ENCODE results near the gene BCAS1. TPM values are rescaled to one million over a fixed set of nuclear protein-coding genes. Genes with fewer than 3 reads are reported as not detected.

BCAS1 gene
- total RNA-seq, 1 experiment from 2014 or later, result 3.1 TPM

DNA sequence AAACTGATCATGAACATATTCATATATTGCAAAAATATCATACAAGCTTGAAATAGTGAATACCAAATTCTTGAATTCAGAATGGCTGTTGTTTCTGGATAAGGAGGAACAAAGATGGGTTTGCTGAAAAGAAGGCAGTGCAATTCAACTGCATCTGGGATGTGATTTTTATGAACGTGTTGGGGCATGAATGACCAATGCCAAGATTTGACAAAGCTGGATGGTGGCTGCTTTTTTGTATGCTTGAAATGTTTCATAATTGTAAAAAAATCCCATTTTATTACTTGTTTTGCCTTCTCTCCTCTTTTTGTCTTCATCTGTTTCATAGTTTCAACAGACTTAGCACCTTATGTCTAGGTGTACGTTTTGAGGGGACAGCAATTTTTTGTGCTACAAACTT is 36.8 kb upstream of the BCAS1 start:
- no peak overlapping the region for H3K4me3 ChIP-seq (ENCODE audit: low read depth in 2 of 2, low read length in 2 of 2)
- ChIA-PET POLR2A (no interaction called here), CTCF (interaction anchor here (0.6 kb wide), 1 partner anchor 553 kb away, joined by 3 read pairs; no protein-coding TSS in a partner anchor)
- BruUV-seq (replicated peaks), result no TSS peak
- H3K36me3 ChIP-seq (ENCODE audit: control insufficient read depth, insufficient read depth, low read length), result no peaks in the 10 kb centered on the region
- no peaks in the 10 kb centered on the region for H3K4me1 ChIP-seq (ENCODE audit: control insufficient read depth, insufficient read depth, low read length)
- intact Hi-C loops (cut with micrococcal nuclease; ENCODE audit: unreplicated experiment) (no loop called here), in situ Hi-C loops (cut with HindIII; ENCODE audit: low pct_unique_long_range_greater_than_20kb, low sequenced_read_pairs) (no loop called here)
- DNase-seq (ENCODE audit: low read depth, low spot score), result no peak
- no peaks in the 10 kb centered on the region for H3K9me3 ChIP-seq (ENCODE audit: control insufficient read depth, insufficient read depth, low read depth, low read length)
- 0 out of 2 replicates have a peak overlapping the region, but pooled peaks have one; percentile 4 for H3K27ac ChIP-seq (ENCODE audit: low read length)
- H3K27me3 ChIP-seq (ENCODE audit: control insufficient read depth, insufficient read depth, low read length), result no peaks in the 10 kb centered on the region
- ATAC-seq, result no peak
- TF ChIP-seq, protein P1, sequence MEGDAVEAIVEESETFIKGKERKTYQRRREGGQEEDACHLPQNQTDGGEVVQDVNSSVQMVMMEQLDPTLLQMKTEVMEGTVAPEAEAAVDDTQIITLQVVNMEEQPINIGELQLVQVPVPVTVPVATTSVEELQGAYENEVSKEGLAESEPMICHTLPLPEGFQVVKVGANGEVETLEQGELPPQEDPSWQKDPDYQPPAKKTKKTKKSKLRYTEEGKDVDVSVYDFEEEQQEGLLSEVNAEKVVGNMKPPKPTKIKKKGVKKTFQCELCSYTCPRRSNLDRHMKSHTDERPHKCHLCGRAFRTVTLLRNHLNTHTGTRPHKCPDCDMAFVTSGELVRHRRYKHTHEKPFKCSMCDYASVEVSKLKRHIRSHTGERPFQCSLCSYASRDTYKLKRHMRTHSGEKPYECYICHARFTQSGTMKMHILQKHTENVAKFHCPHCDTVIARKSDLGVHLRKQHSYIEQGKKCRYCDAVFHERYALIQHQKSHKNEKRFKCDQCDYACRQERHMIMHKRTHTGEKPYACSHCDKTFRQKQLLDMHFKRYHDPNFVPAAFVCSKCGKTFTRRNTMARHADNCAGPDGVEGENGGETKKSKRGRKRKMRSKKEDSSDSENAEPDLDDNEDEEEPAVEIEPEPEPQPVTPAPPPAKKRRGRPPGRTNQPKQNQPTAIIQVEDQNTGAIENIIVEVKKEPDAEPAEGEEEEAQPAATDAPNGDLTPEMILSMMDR (IDR thresholded peaks at IDR 0.05), result no peak
- no peak for TF ChIP-seq POLR2AphosphoS5 (IDR thresholded peaks at IDR 0.05; ENCODE audit: low read depth, low read length)
- TF ChIP-seq SIN3A (IDR thresholded peaks at IDR 0.05; ENCODE audit: borderline replicate concordance, insufficient read depth, low read depth, low read length), result no peak
- TF ChIP-seq, protein P2, sequence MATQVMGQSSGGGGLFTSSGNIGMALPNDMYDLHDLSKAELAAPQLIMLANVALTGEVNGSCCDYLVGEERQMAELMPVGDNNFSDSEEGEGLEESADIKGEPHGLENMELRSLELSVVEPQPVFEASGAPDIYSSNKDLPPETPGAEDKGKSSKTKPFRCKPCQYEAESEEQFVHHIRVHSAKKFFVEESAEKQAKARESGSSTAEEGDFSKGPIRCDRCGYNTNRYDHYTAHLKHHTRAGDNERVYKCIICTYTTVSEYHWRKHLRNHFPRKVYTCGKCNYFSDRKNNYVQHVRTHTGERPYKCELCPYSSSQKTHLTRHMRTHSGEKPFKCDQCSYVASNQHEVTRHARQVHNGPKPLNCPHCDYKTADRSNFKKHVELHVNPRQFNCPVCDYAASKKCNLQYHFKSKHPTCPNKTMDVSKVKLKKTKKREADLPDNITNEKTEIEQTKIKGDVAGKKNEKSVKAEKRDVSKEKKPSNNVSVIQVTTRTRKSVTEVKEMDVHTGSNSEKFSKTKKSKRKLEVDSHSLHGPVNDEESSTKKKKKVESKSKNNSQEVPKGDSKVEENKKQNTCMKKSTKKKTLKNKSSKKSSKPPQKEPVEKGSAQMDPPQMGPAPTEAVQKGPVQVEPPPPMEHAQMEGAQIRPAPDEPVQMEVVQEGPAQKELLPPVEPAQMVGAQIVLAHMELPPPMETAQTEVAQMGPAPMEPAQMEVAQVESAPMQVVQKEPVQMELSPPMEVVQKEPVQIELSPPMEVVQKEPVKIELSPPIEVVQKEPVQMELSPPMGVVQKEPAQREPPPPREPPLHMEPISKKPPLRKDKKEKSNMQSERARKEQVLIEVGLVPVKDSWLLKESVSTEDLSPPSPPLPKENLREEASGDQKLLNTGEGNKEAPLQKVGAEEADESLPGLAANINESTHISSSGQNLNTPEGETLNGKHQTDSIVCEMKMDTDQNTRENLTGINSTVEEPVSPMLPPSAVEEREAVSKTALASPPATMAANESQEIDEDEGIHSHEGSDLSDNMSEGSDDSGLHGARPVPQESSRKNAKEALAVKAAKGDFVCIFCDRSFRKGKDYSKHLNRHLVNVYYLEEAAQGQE (IDR thresholded peaks at IDR 0.05; ENCODE audit: insufficient read depth in 1 of 2, low read depth in 2 of 2, low read length in 1 of 2), result no peak
- TF ChIP-seq TCF7L2 (IDR thresholded peaks at IDR 0.05; ENCODE audit: low read depth, low read length), result no peak

DNA sequence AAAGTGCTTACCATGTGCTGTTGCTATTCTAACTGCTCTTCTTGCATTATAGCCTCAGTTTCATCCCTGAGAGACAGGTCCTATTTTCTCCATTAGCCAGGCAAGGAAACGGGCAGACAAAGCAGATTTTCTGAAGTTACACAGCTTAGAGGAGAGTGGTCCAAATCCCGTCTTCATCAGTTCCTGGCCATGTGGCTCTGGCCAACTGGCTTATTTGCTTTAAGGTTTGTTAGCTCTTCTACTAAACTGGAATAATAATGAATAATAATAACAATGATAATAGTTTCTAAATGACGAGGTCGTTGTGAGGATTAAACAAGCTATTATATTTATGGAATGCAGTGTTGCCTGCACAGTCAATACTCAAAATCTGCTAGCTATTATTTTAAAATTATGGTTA is 35.8 kb upstream of the BCAS1 start:
- no TSS peak for BruUV-seq (replicated peaks)
- no peaks in the 10 kb centered on the region for H3K27me3 ChIP-seq (ENCODE audit: control insufficient read depth, insufficient read depth, low read length)
- ChIA-PET CTCF (no interaction called here), POLR2A (no interaction called here)
- no peaks in the 10 kb centered on the region for H3K4me1 ChIP-seq (ENCODE audit: control insufficient read depth, insufficient read depth, low read length)
- TF ChIP-seq TCF7L2 (IDR thresholded peaks at IDR 0.05; ENCODE audit: low read depth, low read length), result no peak
- no peak for TF ChIP-seq SIN3A (IDR thresholded peaks at IDR 0.05; ENCODE audit: borderline replicate concordance, insufficient read depth, low read depth, low read length)
- TF ChIP-seq, protein P2 (IDR thresholded peaks at IDR 0.05; ENCODE audit: insufficient read depth in 1 of 2, low read depth in 2 of 2, low read length in 1 of 2), result no peak
- TF ChIP-seq POLR2AphosphoS5 (IDR thresholded peaks at IDR 0.05; ENCODE audit: low read depth, low read length), result no peak
- TF ChIP-seq, protein P1 (IDR thresholded peaks at IDR 0.05), result no peak
- H3K9me3 ChIP-seq (ENCODE audit: control insufficient read depth, insufficient read depth, low read depth, low read length), result no peaks in the 10 kb centered on the region
- intact Hi-C loops (cut with micrococcal nuclease; ENCODE audit: unreplicated experiment), result no loop called here
- no peak overlapping the region for H3K27ac ChIP-seq (ENCODE audit: low read length)
- no peaks in the 10 kb centered on the region for H3K36me3 ChIP-seq (ENCODE audit: control insufficient read depth, insufficient read depth, low read length)
- ATAC-seq, result no peak
- DNase-seq (ENCODE audit: low read depth, low spot score), result no peak
- in situ Hi-C loops (cut with HindIII; ENCODE audit: low pct_unique_long_range_greater_than_20kb, low sequenced_read_pairs), result no loop called here
- H3K4me3 ChIP-seq (ENCODE audit: low read depth in 2 of 2, low read length in 2 of 2), result no peak overlapping the region

Data from Panc1 (cell line).